OCI-LY1 (cell line): ENCODE measurements around the gene PNLIPRP2.

Experiments used
- H2AFZ ChIP-seq: fragments of 200-600 bp; sonication (generic), shearing (Covaris generic); 2 replicates; pipeline ENCODE4 v1.6.0; 2014; ENCODE audit warnings: antibody characterized with exemption, mild to moderate bottlenecking, low read length
- H3F3A ChIP-seq: fragments of 200-600 bp; sonication (generic), shearing (Covaris generic); 2 replicates; pipeline ENCODE4 v1.6.0; 2014; ENCODE audit warnings: mild to moderate bottlenecking, antibody characterized with exemption, low read length, moderate library complexity; ENCODE audit not compliant: insufficient read depth
- H3K27ac ChIP-seq: fragments of 200-600 bp; sonication (generic); 2 replicates; pipeline ENCODE4 v1.5.1; 2014; ENCODE audit warnings: low read length, mixed run types, mild to moderate bottlenecking, low read depth; ENCODE audit not compliant: poor library complexity, severe bottlenecking
- H3K27me3 ChIP-seq: fragments of 200-600 bp; sonication (generic); 2 replicates; pipeline ENCODE4 v1.6.0; 2014; ENCODE audit warnings: antibody characterized with exemption, mild to moderate bottlenecking, low read length, moderate library complexity; ENCODE audit not compliant: insufficient read depth
- H3K36me3 ChIP-seq: fragments of 200-600 bp; sonication (generic); 2 replicates; pipeline ENCODE4 v1.6.1; 2014; ENCODE audit warnings: mild to moderate bottlenecking, antibody characterized with exemption, low read length, moderate library complexity, mixed read lengths; ENCODE audit not compliant: insufficient read depth
- H3K4me1 ChIP-seq: fragments of 200-600 bp; sonication (generic); 2 replicates; pipeline ENCODE4 v1.5.1; 2014; ENCODE audit warnings: mild to moderate bottlenecking, low read length, moderate library complexity; ENCODE audit not compliant: insufficient read depth, severe bottlenecking
- H3K4me2 ChIP-seq: fragments of 200-600 bp; sonication (generic), shearing (Covaris generic); 2 replicates; pipeline ENCODE4 v1.6.1; 2014; ENCODE audit warnings: low read length
- H3K4me3 ChIP-seq: fragments of 200-600 bp; sonication (generic); 2 replicates; pipeline ENCODE4 v1.5.1; 2014; ENCODE audit warnings: low read length, low read depth, mild to moderate bottlenecking, mixed read lengths; ENCODE audit not compliant: poor library complexity, severe bottlenecking
- H3K79me2 ChIP-seq: fragments of 200-600 bp; shearing (Covaris generic); 2 replicates; pipeline ENCODE4 v1.6.1; 2016; ENCODE audit warnings: mixed run types, low read length, mixed read lengths; ENCODE audit not compliant: insufficient read depth
- H3K9ac ChIP-seq: fragments of 200-600 bp; sonication (generic), shearing (Covaris generic); 2 replicates; pipeline ENCODE4 v1.6.1; 2014; ENCODE audit warnings: mild to moderate bottlenecking, low read length, mixed read lengths
- H3K9me2 ChIP-seq: fragments of 200-600 bp; sonication (generic), shearing (Covaris generic); 2 replicates; pipeline ENCODE4 v1.6.1; 2014; ENCODE audit warnings: low read depth, mild to moderate bottlenecking, low read length, mixed read lengths
- H3K9me3 ChIP-seq: fragments of 200-600 bp; shearing (Covaris generic); 2 replicates; pipeline ENCODE4 v1.6.1; 2014; ENCODE audit warnings: low read length, mixed read lengths
- H4K20me1 ChIP-seq: fragments of 200-600 bp; sonication (generic), shearing (Covaris generic); 2 replicates; pipeline ENCODE4 v1.6.0; 2016; ENCODE audit warnings: mild to moderate bottlenecking, low read length; ENCODE audit not compliant: insufficient read depth
- CTCF ChIP-seq: fragments of 200-600 bp; sonication (generic), shearing (Covaris generic); IDR thresholded peaks from 2 replicates; pipeline ENCODE4 v1.5.1; 2017; ENCODE audit warnings: mild to moderate bottlenecking, antibody characterized with exemption, low read length, moderate library complexity, mixed read lengths
- EZH2 ChIP-seq: fragments of 200-600 bp; sonication (generic), shearing (Covaris generic); IDR thresholded peaks from 2 replicates; pipeline ENCODE4 v1.8.0; 2017; ENCODE audit warnings: borderline replicate concordance, mixed run types, mild to moderate bottlenecking, antibody characterized with exemption, low read length, moderate library complexity, mixed read lengths

Gene PNLIPRP2

GRCh38 chr10:116674901-116675423, 54.2 kb downstream of the PNLIPRP2 start:
- Histone ChIP-seq H3K9me2 (no peaks in the 10 kb centered on the region), H3K36me3 (no peaks in the 10 kb centered on the region), H3K27ac (no peak overlapping the region), H3K79me2 (no peaks in the 10 kb centered on the region), H2AFZ (no peak overlapping the region), H3K4me2 (no peak overlapping the region), H3K4me1 (no peaks in the 10 kb centered on the region), H4K20me1 (no peaks in the 10 kb centered on the region), H3K9me3 (no peaks in the 10 kb centered on the region), H3F3A (no peaks in the 10 kb centered on the region), H3K4me3 (no peak overlapping the region), H3K9ac (no peak overlapping the region), H3K27me3 (0 out of 2 replicates have a peak, but pooled peaks cover 4% of the 10 kb centered on the region)
- TF ChIP-seq CTCF (no peak), EZH2 (no peak)

- 0 out of 2 replicates have a peak, but pooled peaks cover 4% of the 10 kb centered on the region for H3K27me3 ChIP-seq
- no peaks in the 10 kb centered on the region for H3F3A ChIP-seq
- no peaks in the 10 kb centered on the region for H3K9me3 ChIP-seq
- no peaks in the 10 kb centered on the region for H3K9me2 ChIP-seq
- no peaks in the 10 kb centered on the region for H3K36me3 ChIP-seq
- no peaks in the 10 kb centered on the region for H4K20me1 ChIP-seq
- H3K27ac ChIP-seq = no peak overlapping the region
- no peak overlapping the region for H3K4me2 ChIP-seq
- H3K4me3 ChIP-seq = no peak overlapping the region
- H3K4me1 ChIP-seq = no peaks in the 10 kb centered on the region
- no peak overlapping the region for H3K9ac ChIP-seq
- no peak overlapping the region for H2AFZ ChIP-seq
- H3K79me2 ChIP-seq = no peaks in the 10 kb centered on the region
- TF ChIP-seq CTCF (no peak), EZH2 (no peak)
Measured at GRCh38 chr10:116676118-116676517, 55.4 kb downstream of the PNLIPRP2 start.

GRCh38 chr10:116676633-116677032, 55.9 kb downstream of the PNLIPRP2 start:
- H3K27ac ChIP-seq = no peak overlapping the region
- H4K20me1 ChIP-seq = no peaks in the 10 kb centered on the region
- no peak overlapping the region for H3K9ac ChIP-seq
- no peaks in the 10 kb centered on the region for H3K4me1 ChIP-seq
- TF ChIP-seq EZH2 (no peak), CTCF (no peak)
- no peak overlapping the region for H3K4me3 ChIP-seq
- no peaks in the 10 kb centered on the region for H3K79me2 ChIP-seq
- H3K9me3 ChIP-seq = no peaks in the 10 kb centered on the region
- H2AFZ ChIP-seq = no peak overlapping the region
- no peaks in the 10 kb centered on the region for H3F3A ChIP-seq
- no peaks in the 10 kb centered on the region for H3K36me3 ChIP-seq
- H3K4me2 ChIP-seq = no peak overlapping the region
- H3K9me2 ChIP-seq = no peaks in the 10 kb centered on the region
- 0 out of 2 replicates have a peak, but pooled peaks cover 4% of the 10 kb centered on the region for H3K27me3 ChIP-seq
